Ascending aorta (tissue), 2 donors: ENCODE measurements around the gene PTGES3L. TPM values are rescaled to one million over a fixed set of nuclear protein-coding genes. Genes with fewer than 3 reads are reported as not detected.

ENCODE experiments used
- DNase-seq, 2 donors: peaks; one replicate each; pipeline ENCODE4 v3.0.0-alpha.2; 2019; ENCODE audit warnings: low spot score in 2 of 2
- H3K27ac ChIP-seq, 2 donors: fragments of 200-600 bp; sonication (generic); one replicate each; pipeline ENCODE4 v1.5.1; 2016 to 2017; ENCODE audit warnings: mild to moderate bottlenecking in 1 of 2
- H3K27me3 ChIP-seq: fragments of 200-600 bp; sonication (generic); one replicate; pipeline ENCODE4 v1.5.1; 2017
- H3K36me3 ChIP-seq, 2 donors: fragments of 200-600 bp; sonication (generic); one replicate each; pipeline ENCODE4 v1.5.1; 2016
- H3K4me1 ChIP-seq, 2 donors: fragments of 200-600 bp; sonication (generic); one replicate each; pipeline ENCODE4 v1.5.1; 2016 to 2017; ENCODE audit warnings: mild to moderate bottlenecking in 1 of 2
- H3K4me3 ChIP-seq, 2 donors: fragments of 200-600 bp; sonication (generic); one replicate each; pipeline ENCODE4 v1.5.1; 2016 to 2017; ENCODE audit warnings: mild to moderate bottlenecking in 1 of 2
- H3K9me3 ChIP-seq, 2 donors: fragments of 200-600 bp; sonication (generic); one replicate each; pipeline ENCODE4 v1.5.1; 2016
- intact Hi-C: fragments of 100-400 bp; cut with DNase I; formaldehyde crosslinking; loops from one replicate; pipeline ENCODE4 v1.15.1; 2023
- total RNA-seq: library from RNA; depleted of rRNA; stranded (reverse); fragments of >200 nt; gene quantifications from one replicate; pipeline ENCODE4 v1.1.0, GENCODE V29; 2016
- TF ChIP-seq, protein P1 (sequence below), 3 experiments: fragments of 200-600 bp in 2 of 3; fragments of 450-650 bp in 1 of 3; sonication (generic) in 2 of 3; IDR thresholded peaks; one replicate each; pipeline ENCODE4 v1.5.1; 2016 to 2019; ENCODE audit warnings: antibody characterized with exemption in 3 of 3, mild to moderate bottlenecking in 1 of 3, moderate library complexity in 1 of 3

The PTGES3L gene
- total RNA-seq, 1 donor from 2014 or later, result not detected

DNA sequence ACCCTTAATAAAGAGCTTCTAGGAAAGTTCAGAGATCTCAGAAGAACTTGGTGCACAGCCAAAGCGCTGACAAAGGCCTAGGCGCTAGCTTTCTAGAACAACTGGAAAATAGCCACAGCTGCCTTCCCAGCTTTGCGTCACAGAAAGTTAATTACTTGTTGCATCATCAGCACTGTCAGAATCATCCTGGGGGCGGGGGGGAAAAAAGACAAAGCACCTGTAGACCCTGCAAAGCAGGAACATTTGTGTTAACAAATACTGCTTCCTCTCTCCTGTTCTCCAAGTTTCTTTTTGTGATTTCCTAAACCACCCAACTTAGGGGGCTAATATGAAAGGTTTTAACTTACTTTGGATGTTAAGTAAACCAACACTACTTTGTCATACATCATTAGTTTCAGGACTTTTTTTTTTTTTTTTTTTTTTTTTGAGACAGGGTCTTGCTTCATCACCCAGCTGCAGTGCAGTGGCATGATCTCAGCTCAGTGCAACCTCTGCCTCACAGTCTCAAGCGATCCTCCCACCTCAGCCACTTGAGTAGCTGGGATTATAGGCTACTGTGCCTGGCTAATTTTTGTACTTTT lies 10.8 kb downstream of the PTGES3L start:
- intact Hi-C loops, result no loop called here
- H3K4me3 ChIP-seq, result no peak overlapping the region
- TF ChIP-seq, protein P1, sequence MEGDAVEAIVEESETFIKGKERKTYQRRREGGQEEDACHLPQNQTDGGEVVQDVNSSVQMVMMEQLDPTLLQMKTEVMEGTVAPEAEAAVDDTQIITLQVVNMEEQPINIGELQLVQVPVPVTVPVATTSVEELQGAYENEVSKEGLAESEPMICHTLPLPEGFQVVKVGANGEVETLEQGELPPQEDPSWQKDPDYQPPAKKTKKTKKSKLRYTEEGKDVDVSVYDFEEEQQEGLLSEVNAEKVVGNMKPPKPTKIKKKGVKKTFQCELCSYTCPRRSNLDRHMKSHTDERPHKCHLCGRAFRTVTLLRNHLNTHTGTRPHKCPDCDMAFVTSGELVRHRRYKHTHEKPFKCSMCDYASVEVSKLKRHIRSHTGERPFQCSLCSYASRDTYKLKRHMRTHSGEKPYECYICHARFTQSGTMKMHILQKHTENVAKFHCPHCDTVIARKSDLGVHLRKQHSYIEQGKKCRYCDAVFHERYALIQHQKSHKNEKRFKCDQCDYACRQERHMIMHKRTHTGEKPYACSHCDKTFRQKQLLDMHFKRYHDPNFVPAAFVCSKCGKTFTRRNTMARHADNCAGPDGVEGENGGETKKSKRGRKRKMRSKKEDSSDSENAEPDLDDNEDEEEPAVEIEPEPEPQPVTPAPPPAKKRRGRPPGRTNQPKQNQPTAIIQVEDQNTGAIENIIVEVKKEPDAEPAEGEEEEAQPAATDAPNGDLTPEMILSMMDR (IDR thresholded peaks at IDR 0.05), result no peak
- H3K27me3 ChIP-seq, result no peaks in the 10 kb centered on the region
- DNase-seq, result no peak
- peaks cover 0 to 4% of the 10 kb centered on the region in 2 donors for H3K4me1 ChIP-seq
- H3K27ac ChIP-seq, result no peak overlapping the region
- H3K36me3 ChIP-seq, result no peaks in the 10 kb centered on the region
- no peaks in the 10 kb centered on the region for H3K9me3 ChIP-seq

DNA sequence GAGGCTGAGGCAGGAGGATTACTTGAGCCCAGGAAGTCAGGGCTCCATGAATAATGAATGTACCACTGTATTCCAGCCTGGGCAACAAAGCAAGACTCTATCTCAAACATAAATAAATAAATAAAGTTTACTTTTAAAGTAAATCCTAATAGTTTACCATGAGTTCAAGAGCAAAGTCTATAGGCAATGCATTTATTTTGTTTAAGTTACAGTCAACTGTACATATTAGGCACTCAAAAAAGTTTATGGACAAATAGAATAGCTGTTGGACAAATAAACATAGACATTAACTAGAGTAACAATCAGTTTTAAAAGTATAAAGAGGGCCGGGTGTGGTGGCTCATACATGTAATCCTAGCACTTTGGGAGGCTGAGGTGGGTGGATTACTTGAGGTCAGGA lies 12.0 kb downstream of the PTGES3L start:
- Histone ChIP-seq H3K9me3 (no peaks in the 10 kb centered on the region), H3K4me3 (no peak overlapping the region), H3K36me3 (no peaks in the 10 kb centered on the region), H3K4me1 (peaks cover 0 to 4% of the 10 kb centered on the region in 2 donors), H3K27ac (no peak overlapping the region), H3K27me3 (no peaks in the 10 kb centered on the region)
- DNase-seq, result no peak
- intact Hi-C loops, result no loop called here
- TF ChIP-seq, protein P1 (IDR thresholded peaks at IDR 0.05), result no peak

DNA sequence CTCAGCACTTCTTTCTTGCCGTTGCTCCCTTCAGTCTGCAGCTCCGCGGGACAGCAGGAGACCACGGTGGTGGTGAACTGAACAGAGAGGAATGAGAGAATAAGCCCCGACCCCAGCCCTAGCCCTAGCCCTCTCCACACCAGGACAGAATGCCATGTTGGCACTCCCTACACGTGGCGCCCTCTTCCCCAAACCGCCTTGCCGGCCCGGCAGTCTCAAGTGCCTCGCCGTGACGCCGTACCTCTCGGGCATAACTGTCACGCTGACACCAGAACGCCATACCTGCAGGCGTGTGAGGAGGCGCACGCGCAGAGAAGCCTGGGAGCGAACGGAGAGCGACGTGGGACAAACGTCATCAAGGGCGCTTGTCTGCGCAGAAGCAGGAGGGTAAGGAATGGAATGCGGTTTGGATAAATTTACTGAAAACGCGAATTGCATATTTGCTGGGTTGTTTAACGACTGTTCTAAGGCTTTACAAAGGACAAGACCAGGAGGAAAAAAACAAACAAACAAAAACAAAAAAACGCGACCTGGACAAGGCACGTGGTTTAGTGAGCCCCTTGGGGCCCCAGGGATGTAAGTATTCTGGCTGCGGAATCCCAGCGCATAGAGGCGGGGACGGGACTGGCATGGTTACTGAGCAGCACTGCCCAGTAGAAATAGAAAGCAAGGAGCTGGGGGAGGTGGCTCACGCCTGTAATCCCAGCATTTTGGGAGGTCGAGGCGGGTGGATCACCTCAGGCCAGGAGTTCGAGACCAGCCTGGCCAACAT lies 15.5 kb downstream of the PTGES3L start, which contains the start of gene AARSD1:
Gene AARSD1 (minus strand): TSS at position 294 of the 772 bp plus-strand sequence. CDS start 14 bp downstream, at position 280.
- Histone ChIP-seq H3K36me3 (peaks cover 22 to 31% of the 10 kb centered on the region in 2 donors), H3K4me1 (peaks cover 0 to 4% of the 10 kb centered on the region in 2 donors), H3K27ac (peak within 1 kb of the TSS; percentile 78 to 84), H3K27me3 (no peaks in the 10 kb centered on the region), H3K4me3 (peak within 1 kb of the TSS; percentile 69 to 74), H3K9me3 (no peaks in the 10 kb centered on the region)
- DNase-seq, result peak; percentile 62 to 94
- TF ChIP-seq, protein P1 (IDR thresholded peaks at IDR 0.05), result no peak
- intact Hi-C loops, result loop anchor here (1.0 kb wide), 1 partner anchor 34 kb away; the partner anchor contains the start of gene RPL27

DNA sequence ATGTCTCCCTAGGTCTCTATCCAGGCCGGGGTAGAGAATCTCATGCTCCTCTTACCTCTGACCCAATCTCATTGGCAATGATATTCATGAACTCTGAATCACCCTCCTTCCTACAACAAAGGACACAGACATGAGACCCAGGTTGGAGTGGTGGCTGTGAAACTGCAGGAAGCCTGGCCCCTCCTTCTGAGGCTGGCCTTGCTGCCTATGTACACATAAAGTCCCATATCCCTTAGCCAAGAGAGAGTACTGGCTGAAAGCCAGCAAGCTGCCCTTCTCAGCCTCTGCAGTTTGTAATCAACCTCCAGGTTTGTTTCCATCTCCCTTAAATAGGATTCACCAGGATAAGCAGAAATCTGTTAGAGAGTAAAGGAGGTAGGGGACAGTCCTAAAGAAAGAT lies 26.2 kb downstream of the PTGES3L start:
- Histone ChIP-seq H3K4me1 (no peaks in the 10 kb centered on the region), H3K27me3 (no peaks in the 10 kb centered on the region), H3K9me3 (no peaks in the 10 kb centered on the region), H3K36me3 (peaks cover 79 to 82% of the 10 kb centered on the region in 2 donors), H3K27ac (no peak overlapping the region), H3K4me3 (no peak overlapping the region)
- TF ChIP-seq, protein P1 (IDR thresholded peaks at IDR 0.05), result no peak
- no peak for DNase-seq
- intact Hi-C loops, result no loop called here

DNA sequence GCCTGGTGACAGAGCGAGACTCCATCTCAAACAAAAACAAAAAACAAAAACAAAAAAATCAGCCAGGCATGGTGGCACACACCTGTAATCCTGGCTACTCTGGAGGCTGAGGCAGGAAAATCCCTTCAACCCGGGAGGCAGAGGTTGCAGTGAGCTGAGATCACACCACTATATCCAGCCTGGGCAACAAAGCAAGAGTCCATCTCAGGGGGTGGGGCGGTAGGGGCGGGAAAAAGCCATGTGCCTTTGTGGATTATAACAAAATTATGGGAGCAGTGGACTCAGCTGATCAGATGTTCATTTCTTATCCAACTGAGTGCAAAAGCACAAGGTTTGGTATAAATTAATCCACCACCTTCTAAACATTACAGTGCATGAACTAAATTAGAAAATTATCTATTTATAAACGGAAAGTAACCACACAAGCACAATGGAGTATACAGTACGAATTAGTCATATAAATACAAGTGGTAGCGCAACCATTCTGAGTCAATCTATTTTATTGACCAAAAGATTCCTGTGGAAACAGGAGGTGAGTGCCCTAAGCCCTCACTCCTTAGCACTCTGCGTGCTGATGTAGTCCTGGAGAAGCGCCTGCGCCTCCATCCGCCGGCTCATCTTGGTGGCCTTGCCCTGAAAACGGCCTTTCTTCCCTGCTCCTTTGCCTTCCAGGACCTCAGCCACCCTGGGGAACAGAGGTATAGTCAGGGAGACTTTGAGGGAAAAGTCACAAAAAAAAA lies 29.7 kb downstream of the PTGES3L start:
- TF ChIP-seq, protein P1 (IDR thresholded peaks at IDR 0.05), result no peak
- Histone ChIP-seq H3K27me3 (no peaks in the 10 kb centered on the region), H3K36me3 (peaks cover 51 to 52% of the 10 kb centered on the region in 2 donors), H3K4me3 (no peak overlapping the region), H3K4me1 (peaks cover 0 to 7% of the 10 kb centered on the region in 2 donors), H3K27ac (no peak overlapping the region), H3K9me3 (no peaks in the 10 kb centered on the region)
- DNase-seq, result no peak
- intact Hi-C loops, result no loop called here
